ENCODE results near the gene INTS14. TPM values are rescaled to one million over a fixed set of nuclear protein-coding genes. Genes with fewer than 3 reads are reported as not detected.

INTS14 gene
- total and polyA plus RNA-seq, 9 of the 15 experiments (the other 6 are each of a cell fraction or from before 2014, with no cell fraction given): 30.5 to 92.4 (median 46.5) TPM

DNA sequence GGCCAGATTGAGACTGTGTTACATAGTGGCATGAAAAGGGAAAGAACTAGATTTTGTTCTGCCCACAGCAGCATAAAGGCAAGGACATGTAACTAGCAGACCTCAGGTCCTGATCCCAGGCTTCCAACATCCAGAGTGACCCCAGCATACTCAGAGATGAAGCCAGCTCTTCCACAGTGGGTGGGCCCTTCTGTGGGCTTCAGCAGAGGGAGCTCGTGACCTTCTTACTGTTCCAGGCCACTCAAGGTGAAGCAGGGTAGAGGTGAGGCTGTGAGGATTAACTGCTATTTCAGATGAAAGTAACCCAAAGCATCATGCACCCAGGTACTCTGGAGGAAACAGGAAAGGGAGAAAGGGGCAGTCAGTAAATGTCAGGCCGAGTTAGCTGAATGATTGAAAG, 9.9 kb upstream of the INTS14 start:
- no peaks in the 10 kb centered on the region; the same call in 1 of the 2 replicates for H4K20me1 ChIP-seq (replicated peaks; ENCODE audit: control insufficient read depth, insufficient read depth, low read length)
- H2AFZ ChIP-seq (ENCODE audit: low read depth, low read length): no peak overlapping the region
- no peaks in the 10 kb centered on the region for H3K36me3 ChIP-seq (ENCODE audit: control insufficient read depth, insufficient read depth, low read length)
- H3K9ac ChIP-seq (ENCODE audit: insufficient read depth in 1 of 2, low read depth in 2 of 2, low read length in 2 of 2): peak overlapping the region in 1 of 2 experiments; percentile 13; a peak in 1 of 4 replicates
- no peaks in the 10 kb centered on the region for H3K27me3 ChIP-seq (ENCODE audit: control insufficient read depth in 2 of 2, insufficient read depth in 2 of 2, low read length in 2 of 2)
- ATAC-seq (peak; percentile 77), FAIRE-seq (no peak), DNase-seq (ENCODE audit: extremely low read depth in 1 of 4, low spot score in 3 of 4) (no peak)
- no peak overlapping the region for H3K27ac ChIP-seq (ENCODE audit: extremely low read depth, low read depth, low read length)
- in situ Hi-C loops (cut with MboI) (no loop called here), intact Hi-C loops (cut with micrococcal nuclease) (no loop called here)
- no peaks in the 10 kb centered on the region for H3K9me1 ChIP-seq (ENCODE audit: control insufficient read depth, insufficient read depth, low read length)
- no peak overlapping the region for H3K4me3 ChIP-seq
- no peaks in the 10 kb centered on the region for H3K79me2 ChIP-seq (ENCODE audit: control insufficient read depth, insufficient read depth, low read length)
- BruUV-seq (replicated peaks): no TSS peak
- H3K4me1 ChIP-seq (replicated peaks in 1 of 2; ENCODE audit: control insufficient read depth in 2 of 2, insufficient read depth in 2 of 2, low read length in 2 of 2): peaks cover 3 to 7% of the 10 kb centered on the region in 2 experiments; a peak in 3 of 5 replicates
- no peak overlapping the region for H3K4me2 ChIP-seq (ENCODE audit: insufficient read depth, low read length)
- 67% methylated on average over 2 of the region's 2 CpGs for WGBS (ENCODE audit: insufficient coverage, low coverage, missing lambda C conversion rate)
- POLR2A ChIA-PET: interaction anchor here (0.6 to 1.6 kb wide), 4 partner anchors 10 to 295 kb away, joined by 3 to 10 read pairs (median 4); partner anchors contain the start of gene INTS14
- TF ChIP-seq, protein P1, sequence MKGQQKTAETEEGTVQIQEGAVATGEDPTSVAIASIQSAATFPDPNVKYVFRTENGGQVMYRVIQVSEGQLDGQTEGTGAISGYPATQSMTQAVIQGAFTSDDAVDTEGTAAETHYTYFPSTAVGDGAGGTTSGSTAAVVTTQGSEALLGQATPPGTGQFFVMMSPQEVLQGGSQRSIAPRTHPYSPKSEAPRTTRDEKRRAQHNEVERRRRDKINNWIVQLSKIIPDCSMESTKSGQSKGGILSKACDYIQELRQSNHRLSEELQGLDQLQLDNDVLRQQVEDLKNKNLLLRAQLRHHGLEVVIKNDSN (CRISPR knock-in tag; IDR thresholded peaks at IDR 0.05): no peak
- TF ChIP-seq HNRNPL (IDR thresholded peaks at IDR 0.05; ENCODE audit: low read depth, low read length) (no peak), ZC3H11A (IDR thresholded peaks at IDR 0.05; ENCODE audit: low read depth, low read length) (no peak), ATF7 (IDR thresholded peaks at IDR 0.05) (no peak), RAD21 (CRISPR knock-in tag; conservative IDR thresholded peaks at IDR 0.05 in 1 of 2, IDR thresholded peaks at IDR 0.05 in 1 of 2) (peak in 1 of 2 experiments; percentile 29; a peak in 1 of 4 replicates), BCOR (IDR thresholded peaks at IDR 0.05) (no peak), ZNF695 (CRISPR knock-in tag; IDR thresholded peaks at IDR 0.05) (no peak), RBM15 (IDR thresholded peaks at IDR 0.05; ENCODE audit: insufficient read depth, low read length) (no peak), GTF2E2 (tag; IDR thresholded peaks at IDR 0.05) (no peak)
- TF ChIP-seq, protein P2, sequence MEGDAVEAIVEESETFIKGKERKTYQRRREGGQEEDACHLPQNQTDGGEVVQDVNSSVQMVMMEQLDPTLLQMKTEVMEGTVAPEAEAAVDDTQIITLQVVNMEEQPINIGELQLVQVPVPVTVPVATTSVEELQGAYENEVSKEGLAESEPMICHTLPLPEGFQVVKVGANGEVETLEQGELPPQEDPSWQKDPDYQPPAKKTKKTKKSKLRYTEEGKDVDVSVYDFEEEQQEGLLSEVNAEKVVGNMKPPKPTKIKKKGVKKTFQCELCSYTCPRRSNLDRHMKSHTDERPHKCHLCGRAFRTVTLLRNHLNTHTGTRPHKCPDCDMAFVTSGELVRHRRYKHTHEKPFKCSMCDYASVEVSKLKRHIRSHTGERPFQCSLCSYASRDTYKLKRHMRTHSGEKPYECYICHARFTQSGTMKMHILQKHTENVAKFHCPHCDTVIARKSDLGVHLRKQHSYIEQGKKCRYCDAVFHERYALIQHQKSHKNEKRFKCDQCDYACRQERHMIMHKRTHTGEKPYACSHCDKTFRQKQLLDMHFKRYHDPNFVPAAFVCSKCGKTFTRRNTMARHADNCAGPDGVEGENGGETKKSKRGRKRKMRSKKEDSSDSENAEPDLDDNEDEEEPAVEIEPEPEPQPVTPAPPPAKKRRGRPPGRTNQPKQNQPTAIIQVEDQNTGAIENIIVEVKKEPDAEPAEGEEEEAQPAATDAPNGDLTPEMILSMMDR (IDR thresholded peaks at IDR 0.05 in 2 of 3, conservative IDR thresholded peaks at IDR 0.05 in 1 of 3; ENCODE audit: insufficient read depth in 2 of 3, low read depth in 1 of 3, low read length in 3 of 3): peak in 2 of 3 experiments; percentile 21 to 25; a peak in 2 of 6 replicates
- TF ChIP-seq, protein P3, sequence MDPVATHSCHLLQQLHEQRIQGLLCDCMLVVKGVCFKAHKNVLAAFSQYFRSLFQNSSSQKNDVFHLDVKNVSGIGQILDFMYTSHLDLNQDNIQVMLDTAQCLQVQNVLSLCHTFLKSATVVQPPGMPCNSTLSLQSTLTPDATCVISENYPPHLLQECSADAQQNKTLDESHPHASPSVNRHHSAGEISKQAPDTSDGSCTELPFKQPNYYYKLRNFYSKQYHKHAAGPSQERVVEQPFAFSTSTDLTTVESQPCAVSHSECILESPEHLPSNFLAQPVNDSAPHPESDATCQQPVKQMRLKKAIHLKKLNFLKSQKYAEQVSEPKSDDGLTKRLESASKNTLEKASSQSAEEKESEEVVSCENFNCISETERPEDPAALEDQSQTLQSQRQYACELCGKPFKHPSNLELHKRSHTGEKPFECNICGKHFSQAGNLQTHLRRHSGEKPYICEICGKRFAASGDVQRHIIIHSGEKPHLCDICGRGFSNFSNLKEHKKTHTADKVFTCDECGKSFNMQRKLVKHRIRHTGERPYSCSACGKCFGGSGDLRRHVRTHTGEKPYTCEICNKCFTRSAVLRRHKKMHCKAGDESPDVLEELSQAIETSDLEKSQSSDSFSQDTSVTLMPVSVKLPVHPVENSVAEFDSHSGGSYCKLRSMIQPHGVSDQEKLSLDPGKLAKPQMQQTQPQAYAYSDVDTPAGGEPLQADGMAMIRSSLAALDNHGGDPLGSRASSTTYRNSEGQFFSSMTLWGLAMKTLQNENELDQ (CRISPR knock-in tag; IDR thresholded peaks at IDR 0.05; ENCODE audit: borderline replicate concordance): no peak
- TF ChIP-seq, protein P4, sequence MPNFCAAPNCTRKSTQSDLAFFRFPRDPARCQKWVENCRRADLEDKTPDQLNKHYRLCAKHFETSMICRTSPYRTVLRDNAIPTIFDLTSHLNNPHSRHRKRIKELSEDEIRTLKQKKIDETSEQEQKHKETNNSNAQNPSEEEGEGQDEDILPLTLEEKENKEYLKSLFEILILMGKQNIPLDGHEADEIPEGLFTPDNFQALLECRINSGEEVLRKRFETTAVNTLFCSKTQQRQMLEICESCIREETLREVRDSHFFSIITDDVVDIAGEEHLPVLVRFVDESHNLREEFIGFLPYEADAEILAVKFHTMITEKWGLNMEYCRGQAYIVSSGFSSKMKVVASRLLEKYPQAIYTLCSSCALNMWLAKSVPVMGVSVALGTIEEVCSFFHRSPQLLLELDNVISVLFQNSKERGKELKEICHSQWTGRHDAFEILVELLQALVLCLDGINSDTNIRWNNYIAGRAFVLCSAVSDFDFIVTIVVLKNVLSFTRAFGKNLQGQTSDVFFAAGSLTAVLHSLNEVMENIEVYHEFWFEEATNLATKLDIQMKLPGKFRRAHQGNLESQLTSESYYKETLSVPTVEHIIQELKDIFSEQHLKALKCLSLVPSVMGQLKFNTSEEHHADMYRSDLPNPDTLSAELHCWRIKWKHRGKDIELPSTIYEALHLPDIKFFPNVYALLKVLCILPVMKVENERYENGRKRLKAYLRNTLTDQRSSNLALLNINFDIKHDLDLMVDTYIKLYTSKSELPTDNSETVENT (CRISPR knock-in tag; IDR thresholded peaks at IDR 0.05): no peak
- TF ChIP-seq, protein P5, sequence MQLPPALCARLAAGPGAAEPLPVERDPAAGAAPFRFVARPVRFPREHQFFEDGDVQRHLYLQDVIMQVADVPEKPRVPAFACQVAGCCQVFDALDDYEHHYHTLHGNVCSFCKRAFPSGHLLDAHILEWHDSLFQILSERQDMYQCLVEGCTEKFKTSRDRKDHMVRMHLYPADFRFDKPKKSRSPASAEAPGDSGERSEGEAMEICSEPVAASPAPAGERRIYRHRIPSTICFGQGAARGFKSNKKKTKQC (CRISPR knock-in tag; IDR thresholded peaks at IDR 0.05): no peak
- CTCF ChIA-PET (ENCODE audit: low intra/inter-chr PET ratio): interaction anchor here (0.6 kb wide), 1 partner anchor 174 kb away, joined by 3 read pairs; no protein-coding TSS in a partner anchor
- H3K9me3 ChIP-seq (replicated peaks; ENCODE audit: control insufficient read depth, insufficient read depth, low read depth, low read length): no peaks in the 10 kb centered on the region
